ENCODE results near the gene RXRA. TPM values are rescaled to one million over a fixed set of nuclear protein-coding genes. Genes with fewer than 3 reads are reported as not detected.

RXRA gene
- 10 to 100 TPM; 41.8 to 83.1 (median 50.4) TPM for total RNA-seq

- DNase-seq, result no peak
- intact Hi-C loops (cut with DNase I), result loop anchor here (10.0 kb wide), 1 partner anchor 89 kb away; no protein-coding TSS in a partner anchor
- Histone ChIP-seq H3K4me1 (peaks cover 45 to 80% (median 54%) of the 10 kb centered on the region in 3 donors), H3K27me3 (no peaks in the 10 kb centered on the region), H3K4me3 (peak within 1 kb of the TSS; percentile 66 to 95 (median 84)), H3K36me3 (no peaks in the 10 kb centered on the region), H3K27ac (peak within 1 kb of the TSS; percentile 94 to 99 (median 97)), H3K9me3 (no peaks in the 10 kb centered on the region)
- WGBS, 2 donors, result 0% methylated on average over 18 of the region's 156 CpGs; no CpG with 5 or more reads in 1 of the 2 donors
- TF ChIP-seq POLR2A (IDR thresholded peaks at IDR 0.05) (peak in 3 of 4 donors; percentile 61 to 94 (median 89)), CTCF (IDR thresholded peaks at IDR 0.05) (no peak)
These were observed at the start of gene RXRA for GRCh38 chr9:134325813-134326723. TSS of gene RXRA (plus strand) at chr9:134326455. CDS start at chr9:134326632, 177 bp downstream.

- Histone ChIP-seq H3K27me3 (peaks cover 0 to 73% (median 0%) of the 10 kb centered on the region in 4 donors), H3K27ac (no peak overlapping the region), H3K4me1 (peaks cover 6 to 21% (median 9%) of the 10 kb centered on the region in 3 donors), H3K9me3 (no peaks in the 10 kb centered on the region), H3K4me3 (no peak overlapping the region), H3K36me3 (no peaks in the 10 kb centered on the region)
- intact Hi-C loops (cut with DNase I), result no loop called here
- WGBS, 2 donors, result 83 to 100% methylated on average over 1 of the region's 7 CpGs
- TF ChIP-seq CTCF (IDR thresholded peaks at IDR 0.05) (no peak), POLR2A (IDR thresholded peaks at IDR 0.05) (no peak)
- no peak for DNase-seq
These were observed 48.0 kb upstream of the RXRA start for GRCh38 chr9:134278286-134278685.

- Histone ChIP-seq H3K27me3 (peaks cover 0 to 72% (median 0%) of the 10 kb centered on the region in 4 donors), H3K4me3 (no peak overlapping the region), H3K9me3 (no peaks in the 10 kb centered on the region), H3K4me1 (peaks cover 15 to 29% (median 15%) of the 10 kb centered on the region in 3 donors), H3K27ac (no peak overlapping the region), H3K36me3 (no peaks in the 10 kb centered on the region)
- intact Hi-C loops (cut with DNase I), result no loop called here
- WGBS, 2 donors, result 75 to 81% methylated on average over 8 of the region's 8 CpGs
- no peak for DNase-seq
- TF ChIP-seq POLR2A (IDR thresholded peaks at IDR 0.05) (no peak), CTCF (IDR thresholded peaks at IDR 0.05) (no peak)
These were observed 47.1 kb upstream of the RXRA start for GRCh38 chr9:134278974-134279640.

- Histone ChIP-seq H3K27me3 (peaks cover 0 to 52% (median 0%) of the 10 kb centered on the region in 4 donors), H3K4me1 (peaks cover 15 to 49% (median 17%) of the 10 kb centered on the region in 3 donors), H3K9me3 (no peaks in the 10 kb centered on the region), H3K4me3 (no peak overlapping the region), H3K27ac (peak overlapping the region in 3 of 4 donors; percentile 49 to 71 (median 61)), H3K36me3 (no peaks in the 10 kb centered on the region)
- DNase-seq, result no peak
- intact Hi-C loops (cut with DNase I), result no loop called here
- TF ChIP-seq POLR2A (IDR thresholded peaks at IDR 0.05) (no peak), CTCF (IDR thresholded peaks at IDR 0.05) (no peak)
- 93% methylated on average over 9 of the region's 19 CpGs; no CpG with 5 or more reads in 1 of the 2 donors for WGBS, 2 donors
These were observed 44.1 kb upstream of the RXRA start for GRCh38 chr9:134282138-134282650.
